NCI-H524 treated with DMSO at 0.1 percent for 48 hours (cell line): ENCODE results near the gene CTIF.
"Not testable (repeated sequence)": the region's sequence is repeated elsewhere in the genome, so short reads cannot be mapped to it uniquely, and the experiment has no call there.

Source experiments
- DNase-seq: peaks from one replicate; lab custom pipeline; 2025; lab: John Stamatoyannopoulos, UW

The CTIF gene

GRCh38 chr18:48868468-48869466 is 329.9 kb downstream of the CTIF start:
- DNase-seq = no peak

- no peak for DNase-seq
These were observed 330.8 kb downstream of the CTIF start for GRCh38 chr18:48869591-48869990.

- DNase-seq = not testable (repeated sequence)
These were observed 332.1 kb downstream of the CTIF start for GRCh38 chr18:48870926-48871325.

- no peak for DNase-seq
These were observed 332.7 kb downstream of the CTIF start for GRCh38 chr18:48871391-48872166.

GRCh38 chr18:48872234-48873145 is 333.7 kb downstream of the CTIF start:
- DNase-seq = no peak

- DNase-seq = no peak
These were observed 335.4 kb downstream of the CTIF start for GRCh38 chr18:48874233-48874632.

- no peak for DNase-seq
These were observed 335.9 kb downstream of the CTIF start for GRCh38 chr18:48874701-48875162.

- no peak for DNase-seq
These were observed 336.6 kb downstream of the CTIF start for GRCh38 chr18:48875314-48875941.

GRCh38 chr18:48875942-48876511 is 337.2 kb downstream of the CTIF start:
- DNase-seq = no peak

GRCh38 chr18:48876590-48876989 is 337.8 kb downstream of the CTIF start:
- DNase-seq = no peak

GRCh38 chr18:48877941-48878340 is 339.1 kb downstream of the CTIF start:
- DNase-seq = no peak

- no peak for DNase-seq
These were observed 339.6 kb downstream of the CTIF start for GRCh38 chr18:48878471-48878870.

GRCh38 chr18:48879008-48879431 is 340.2 kb downstream of the CTIF start:
- no peak for DNase-seq

- no peak for DNase-seq
These were observed 342.1 kb downstream of the CTIF start for GRCh38 chr18:48880931-48881330.

- no peak for DNase-seq
These were observed 343.5 kb downstream of the CTIF start for GRCh38 chr18:48882379-48882778.

GRCh38 chr18:48884306-48884705 is 345.5 kb downstream of the CTIF start:
- no peak for DNase-seq

- no peak for DNase-seq
These were observed 345.9 kb downstream of the CTIF start for GRCh38 chr18:48884771-48885170.

- no peak for DNase-seq
These were observed 346.6 kb downstream of the CTIF start for GRCh38 chr18:48885266-48885923.

- DNase-seq = no peak
These were observed 347.1 kb downstream of the CTIF start for GRCh38 chr18:48885924-48886400.
